GM23338 (cell line): Measurements from ENCODE around the gene PGAP3. TPM values are rescaled to one million over a fixed set of nuclear protein-coding genes. Genes with fewer than 3 reads are reported as not detected.

Source experiments
- ATAC-seq: fragments of 200-7000 bp; cut with Tn5 transposase; 3 replicates; pipeline ENCODE4 v1.9.1; 2020
- DNase-seq: peaks from one replicate; pipeline ENCODE4 v3.0.0-alpha.2; 2015; ENCODE audit warnings: low spot score
- H2AFZ ChIP-seq: fragments of 200-600 bp; sonication (generic); 2 replicates; pipeline ENCODE4 v1.8.0; 2016; ENCODE audit warnings: antibody characterized with exemption, mild to moderate bottlenecking, moderate library complexity
- H3F3A ChIP-seq: fragments of 200-600 bp; sonication (generic); replicated peaks from 2 replicates; pipeline ENCODE4 v1.8.0; 2017; ENCODE audit warnings: antibody characterized with exemption, mixed run types, low read depth
- H3K27ac ChIP-seq: fragments of 200-600 bp; sonication (generic); 2 replicates; pipeline ENCODE4 v1.6.1; 2016; ENCODE audit warnings: low read depth
- H3K27me3 ChIP-seq: fragments of 200-600 bp; sonication (generic); 2 replicates; pipeline ENCODE4 v1.8.0; 2016; ENCODE audit warnings: mild to moderate bottlenecking, mixed run types, moderate library complexity; ENCODE audit not compliant: insufficient read depth
- H3K36me3 ChIP-seq: fragments of 200-600 bp; sonication (generic); 2 replicates; pipeline ENCODE4 v1.8.0; 2016; ENCODE audit warnings: mild to moderate bottlenecking; ENCODE audit not compliant: insufficient read depth
- H3K4me1 ChIP-seq: fragments of 200-600 bp; sonication (generic); 2 replicates; pipeline ENCODE4 v1.8.0; 2016; ENCODE audit warnings: mild to moderate bottlenecking, moderate library complexity; ENCODE audit not compliant: insufficient read depth
- H3K4me2 ChIP-seq: fragments of 200-600 bp; sonication (generic); 2 replicates; pipeline ENCODE4 v1.7.1; 2017; ENCODE audit warnings: mixed run types
- H3K4me3 ChIP-seq: fragments of 200-600 bp; sonication (generic); 2 replicates; pipeline ENCODE4 v1.6.1; 2016; ENCODE audit warnings: mixed run types
- H3K79me2 ChIP-seq: fragments of 200-600 bp; sonication (generic); replicated peaks from 2 replicates; pipeline ENCODE4 v1.8.0; 2017; ENCODE audit warnings: mild to moderate bottlenecking; ENCODE audit not compliant: insufficient read depth
- H3K9me2 ChIP-seq: fragments of 200-600 bp; sonication (generic); 2 replicates; pipeline ENCODE4 v1.8.0; 2017; ENCODE audit not compliant: insufficient read depth
- H4K20me1 ChIP-seq: fragments of 200-600 bp; sonication (generic); replicated peaks from 2 replicates; pipeline ENCODE4 v1.8.0; 2017; ENCODE audit warnings: mild to moderate bottlenecking; ENCODE audit not compliant: insufficient read depth
- H3K27ac Mint-ChIP-seq: 2 replicates; pipeline ENCODE4 v1.8.0; 2020; ENCODE audit warnings: inconsistent platforms, mild to moderate bottlenecking, moderate library complexity, mixed read lengths
- H3K27me3 Mint-ChIP-seq: 3 replicates; pipeline ENCODE4 v1.8.0; 2022; ENCODE audit warnings: low read depth, mild to moderate bottlenecking, moderate library complexity, mixed read lengths, inconsistent platforms; ENCODE audit not compliant: insufficient read depth, poor library complexity
- H3K36me3 Mint-ChIP-seq: 3 replicates; pipeline ENCODE4 v1.8.0; 2021; ENCODE audit warnings: low read depth, mild to moderate bottlenecking, inconsistent platforms, moderate library complexity, mixed read lengths
- H3K4me1 Mint-ChIP-seq: 3 replicates; pipeline ENCODE4 v1.8.0; 2020; ENCODE audit warnings: mild to moderate bottlenecking, inconsistent platforms, mixed read lengths
- H3K4me3 Mint-ChIP-seq: 3 replicates; pipeline ENCODE4 v1.8.0; 2021; ENCODE audit warnings: moderate library complexity, mild to moderate bottlenecking, inconsistent platforms, mixed read lengths
- H3K9me3 Mint-ChIP-seq: 3 replicates; pipeline ENCODE4 v1.8.0; 2020; ENCODE audit warnings: moderate library complexity, mild to moderate bottlenecking, inconsistent platforms, mixed read lengths
- CREB1 ChIP-seq: fragments of 250-450 bp; sonication (Bioruptor Pico); IDR thresholded peaks from 2 replicates; pipeline ENCODE4 v1.5.0; 2020; ENCODE audit warnings: low read depth, mild to moderate bottlenecking, moderate library complexity
- CTCF ChIP-seq, 2 experiments: fragments of 200-600 bp in 1 of 2; sonication (generic) in 1 of 2; conservative IDR thresholded peaks; 2 replicates each; pipeline versions ENCODE4 v1.5.1 to v1.6.1; 2016 to 2017; ENCODE audit warnings: antibody characterized with exemption in 2 of 2, low read depth in 2 of 2, mild to moderate bottlenecking in 2 of 2, moderate library complexity in 1 of 2
- ETS1 ChIP-seq: IDR thresholded peaks from 2 replicates; pipeline ENCODE4 v1.6.1; 2016; ENCODE audit warnings: antibody characterized with exemption
- EZH2 ChIP-seq: fragments of 200-600 bp; sonication (generic); IDR thresholded peaks from one replicate; pipeline ENCODE4 v1.8.0; 2017; ENCODE audit warnings: antibody characterized with exemption, mild to moderate bottlenecking, low read depth; ENCODE audit not compliant: unreplicated experiment
- EZH2phosphoT487 ChIP-seq: fragments of 200-600 bp; sonication (generic); IDR thresholded peaks from one replicate; pipeline ENCODE4 v1.8.1; 2018; ENCODE audit warnings: antibody characterized with exemption; ENCODE audit not compliant: unreplicated experiment
- JUNB ChIP-seq: IDR thresholded peaks from one replicate; pipeline ENCODE4 v1.6.1; 2016; ENCODE audit warnings: antibody characterized with exemption; ENCODE audit not compliant: unreplicated experiment
- NANOG ChIP-seq: IDR thresholded peaks from 2 replicates; pipeline ENCODE4 v1.6.1; 2016; ENCODE audit warnings: antibody characterized with exemption, borderline replicate concordance
- POLR2AphosphoS5 ChIP-seq: IDR thresholded peaks from 2 replicates; pipeline ENCODE4 v1.6.1; 2016; ENCODE audit warnings: antibody characterized with exemption, low read depth
- STAT1 ChIP-seq: IDR thresholded peaks from one replicate; pipeline ENCODE4 v1.6.1; 2016; ENCODE audit warnings: antibody characterized with exemption; ENCODE audit not compliant: unreplicated experiment
- ZNF114 ChIP-seq: fragments of 250-450 bp; sonication (Bioruptor Pico); IDR thresholded peaks from 2 replicates; pipeline ENCODE4 v1.5.0; 2020; ENCODE audit warnings: mild to moderate bottlenecking, moderate library complexity
- ZNF331 ChIP-seq: fragments of 250-450 bp; sonication (Bioruptor Pico); IDR thresholded peaks from 2 replicates; pipeline ENCODE4 v1.5.0; 2020; ENCODE audit warnings: low read depth, mild to moderate bottlenecking, moderate library complexity
- polyA plus RNA-seq: library from polyadenylated mRNA; unstranded; fragments of >200 nt; fragmentation: Nextera tagmentation; extraction: Ambion mirVana; gene quantifications from 2 replicates; pipeline ENCODE4 v1.2.1, GENCODE V29; 2016
- total RNA-seq: library from RNA; depleted of rRNA; stranded (reverse); fragments of >200 nt; shearing (Covaris generic); gene quantifications from 2 replicates; pipeline ENCODE4 v1.2.3, GENCODE V29; 2014
- TF ChIP-seq, protein P1 (sequence below): IDR thresholded peaks from one replicate; pipeline ENCODE4 v1.6.1; 2018; ENCODE audit warnings: antibody characterized with exemption; ENCODE audit not compliant: unreplicated experiment
- TF ChIP-seq, protein P2 (sequence below): fragments of 250-450 bp; sonication (Bioruptor Pico); IDR thresholded peaks from 2 replicates; pipeline ENCODE4 v1.5.0; 2020; ENCODE audit warnings: mild to moderate bottlenecking, moderate library complexity

Gene PGAP3
- total and polyA plus RNA-seq, 2 experiments from 2014 or later = 7.0 to 10.7 TPM

GRCh38 chr17:39624313-39624712, 63.5 kb downstream of the PGAP3 start:
- no peaks in the 10 kb centered on the region for H3K36me3 ChIP-seq
- 0 out of 2 replicates have a peak, but pooled peaks cover 4% of the 10 kb centered on the region for H3F3A ChIP-seq
- Mint-ChIP-seq H3K27me3 (peaks cover 69% of the 10 kb centered on the region), H3K4me1 (peaks cover 51% of the 10 kb centered on the region), H3K27ac (no peak overlapping the region), H3K36me3 (no peaks in the 10 kb centered on the region), H3K4me3 (no peak overlapping the region), H3K9me3 (no peaks in the 10 kb centered on the region; the same call in 2 of the 3 replicates)
- H2AFZ ChIP-seq = no peak overlapping the region
- no peak overlapping the region for H3K4me3 ChIP-seq
- ATAC-seq = no peak
- peaks cover 92% of the 10 kb centered on the region for H3K27me3 ChIP-seq
- no peaks in the 10 kb centered on the region for H3K79me2 ChIP-seq
- no peak overlapping the region for H3K27ac ChIP-seq
- no peak overlapping the region for H3K4me2 ChIP-seq
- H3K9me2 ChIP-seq = no peaks in the 10 kb centered on the region
- H3K4me1 ChIP-seq = peaks cover 25% of the 10 kb centered on the region
- H4K20me1 ChIP-seq = no peaks in the 10 kb centered on the region
- DNase-seq = no peak
- TF ChIP-seq NANOG (no peak), JUNB (no peak), EZH2phosphoT487 (no peak), CTCF (conservative IDR thresholded peaks at IDR 0.05; ENCODE audit: low read depth in 2 of 2) (no peak), ZNF114 (no peak), CREB1 (CRISPR knock-in tag) (no peak), ETS1 (no peak), ZNF331 (no peak), STAT1 (no peak), POLR2AphosphoS5 (no peak), EZH2 (no peak)
- TF ChIP-seq, protein P1, sequence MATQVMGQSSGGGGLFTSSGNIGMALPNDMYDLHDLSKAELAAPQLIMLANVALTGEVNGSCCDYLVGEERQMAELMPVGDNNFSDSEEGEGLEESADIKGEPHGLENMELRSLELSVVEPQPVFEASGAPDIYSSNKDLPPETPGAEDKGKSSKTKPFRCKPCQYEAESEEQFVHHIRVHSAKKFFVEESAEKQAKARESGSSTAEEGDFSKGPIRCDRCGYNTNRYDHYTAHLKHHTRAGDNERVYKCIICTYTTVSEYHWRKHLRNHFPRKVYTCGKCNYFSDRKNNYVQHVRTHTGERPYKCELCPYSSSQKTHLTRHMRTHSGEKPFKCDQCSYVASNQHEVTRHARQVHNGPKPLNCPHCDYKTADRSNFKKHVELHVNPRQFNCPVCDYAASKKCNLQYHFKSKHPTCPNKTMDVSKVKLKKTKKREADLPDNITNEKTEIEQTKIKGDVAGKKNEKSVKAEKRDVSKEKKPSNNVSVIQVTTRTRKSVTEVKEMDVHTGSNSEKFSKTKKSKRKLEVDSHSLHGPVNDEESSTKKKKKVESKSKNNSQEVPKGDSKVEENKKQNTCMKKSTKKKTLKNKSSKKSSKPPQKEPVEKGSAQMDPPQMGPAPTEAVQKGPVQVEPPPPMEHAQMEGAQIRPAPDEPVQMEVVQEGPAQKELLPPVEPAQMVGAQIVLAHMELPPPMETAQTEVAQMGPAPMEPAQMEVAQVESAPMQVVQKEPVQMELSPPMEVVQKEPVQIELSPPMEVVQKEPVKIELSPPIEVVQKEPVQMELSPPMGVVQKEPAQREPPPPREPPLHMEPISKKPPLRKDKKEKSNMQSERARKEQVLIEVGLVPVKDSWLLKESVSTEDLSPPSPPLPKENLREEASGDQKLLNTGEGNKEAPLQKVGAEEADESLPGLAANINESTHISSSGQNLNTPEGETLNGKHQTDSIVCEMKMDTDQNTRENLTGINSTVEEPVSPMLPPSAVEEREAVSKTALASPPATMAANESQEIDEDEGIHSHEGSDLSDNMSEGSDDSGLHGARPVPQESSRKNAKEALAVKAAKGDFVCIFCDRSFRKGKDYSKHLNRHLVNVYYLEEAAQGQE = no peak
- TF ChIP-seq, protein P2, sequence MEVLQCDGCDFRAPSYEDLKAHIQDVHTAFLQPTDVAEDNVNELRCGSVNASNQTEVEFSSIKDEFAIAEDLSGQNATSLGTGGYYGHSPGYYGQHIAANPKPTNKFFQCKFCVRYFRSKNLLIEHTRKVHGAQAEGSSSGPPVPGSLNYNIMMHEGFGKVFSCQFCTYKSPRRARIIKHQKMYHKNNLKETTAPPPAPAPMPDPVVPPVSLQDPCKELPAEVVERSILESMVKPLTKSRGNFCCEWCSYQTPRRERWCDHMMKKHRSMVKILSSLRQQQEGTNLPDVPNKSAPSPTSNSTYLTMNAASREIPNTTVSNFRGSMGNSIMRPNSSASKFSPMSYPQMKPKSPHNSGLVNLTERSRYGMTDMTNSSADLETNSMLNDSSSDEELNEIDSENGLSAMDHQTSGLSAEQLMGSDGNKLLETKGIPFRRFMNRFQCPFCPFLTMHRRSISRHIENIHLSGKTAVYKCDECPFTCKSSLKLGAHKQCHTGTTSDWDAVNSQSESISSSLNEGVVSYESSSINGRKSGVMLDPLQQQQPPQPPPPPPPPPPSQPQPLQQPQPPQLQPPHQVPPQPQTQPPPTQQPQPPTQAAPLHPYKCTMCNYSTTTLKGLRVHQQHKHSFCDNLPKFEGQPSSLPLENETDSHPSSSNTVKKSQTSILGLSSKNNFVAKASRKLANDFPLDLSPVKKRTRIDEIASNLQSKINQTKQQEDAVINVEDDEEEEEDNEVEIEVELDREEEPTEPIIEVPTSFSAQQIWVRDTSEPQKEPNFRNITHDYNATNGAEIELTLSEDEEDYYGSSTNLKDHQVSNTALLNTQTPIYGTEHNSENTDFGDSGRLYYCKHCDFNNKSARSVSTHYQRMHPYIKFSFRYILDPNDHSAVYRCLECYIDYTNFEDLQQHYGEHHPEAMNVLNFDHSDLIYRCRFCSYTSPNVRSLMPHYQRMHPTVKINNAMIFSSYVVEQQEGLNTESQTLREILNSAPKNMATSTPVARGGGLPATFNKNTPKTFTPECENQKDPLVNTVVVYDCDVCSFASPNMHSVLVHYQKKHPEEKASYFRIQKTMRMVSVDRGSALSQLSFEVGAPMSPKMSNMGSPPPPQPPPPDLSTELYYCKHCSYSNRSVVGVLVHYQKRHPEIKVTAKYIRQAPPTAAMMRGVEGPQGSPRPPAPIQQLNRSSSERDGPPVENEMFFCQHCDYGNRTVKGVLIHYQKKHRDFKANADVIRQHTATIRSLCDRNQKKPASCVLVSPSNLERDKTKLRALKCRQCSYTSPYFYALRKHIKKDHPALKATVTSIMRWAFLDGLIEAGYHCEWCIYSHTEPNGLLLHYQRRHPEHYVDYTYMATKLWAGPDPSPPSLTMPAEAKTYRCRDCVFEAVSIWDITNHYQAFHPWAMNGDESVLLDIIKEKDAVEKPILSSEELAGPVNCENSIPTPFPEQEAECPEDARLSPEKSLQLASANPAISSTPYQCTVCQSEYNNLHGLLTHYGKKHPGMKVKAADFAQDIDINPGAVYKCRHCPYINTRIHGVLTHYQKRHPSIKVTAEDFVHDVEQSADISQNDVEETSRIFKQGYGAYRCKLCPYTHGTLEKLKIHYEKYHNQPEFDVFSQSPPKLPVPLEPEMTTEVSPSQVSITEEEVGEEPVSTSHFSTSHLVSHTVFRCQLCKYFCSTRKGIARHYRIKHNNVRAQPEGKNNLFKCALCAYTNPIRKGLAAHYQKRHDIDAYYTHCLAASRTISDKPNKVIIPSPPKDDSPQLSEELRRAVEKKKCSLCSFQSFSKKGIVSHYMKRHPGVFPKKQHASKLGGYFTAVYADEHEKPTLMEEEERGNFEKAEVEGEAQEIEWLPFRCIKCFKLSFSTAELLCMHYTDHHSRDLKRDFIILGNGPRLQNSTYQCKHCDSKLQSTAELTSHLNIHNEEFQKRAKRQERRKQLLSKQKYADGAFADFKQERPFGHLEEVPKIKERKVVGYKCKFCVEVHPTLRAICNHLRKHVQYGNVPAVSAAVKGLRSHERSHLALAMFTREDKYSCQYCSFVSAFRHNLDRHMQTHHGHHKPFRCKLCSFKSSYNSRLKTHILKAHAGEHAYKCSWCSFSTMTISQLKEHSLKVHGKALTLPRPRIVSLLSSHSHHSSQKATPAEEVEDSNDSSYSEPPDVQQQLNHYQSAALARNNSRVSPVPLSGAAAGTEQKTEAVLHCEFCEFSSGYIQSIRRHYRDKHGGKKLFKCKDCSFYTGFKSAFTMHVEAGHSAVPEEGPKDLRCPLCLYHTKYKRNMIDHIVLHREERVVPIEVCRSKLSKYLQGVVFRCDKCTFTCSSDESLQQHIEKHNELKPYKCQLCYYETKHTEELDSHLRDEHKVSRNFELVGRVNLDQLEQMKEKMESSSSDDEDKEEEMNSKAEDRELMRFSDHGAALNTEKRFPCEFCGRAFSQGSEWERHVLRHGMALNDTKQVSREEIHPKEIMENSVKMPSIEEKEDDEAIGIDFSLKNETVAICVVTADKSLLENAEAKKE = no peak
